Forelimb muscle (tissue), 1 donor: ENCODE measurements around the gene SLCO2A1. TPM values are rescaled to one million over a fixed set of nuclear protein-coding genes. Genes with fewer than 3 reads are reported as not detected.

Source experiments
- DNase-seq: peaks from one replicate; pipeline ENCODE4 v3.0.0-alpha.2; 2013; ENCODE audit warnings: low read depth
- polyA plus RNA-seq: library from polyadenylated mRNA; unstranded; fragments of 120-200 nt; gene quantifications from one replicate; pipeline ENCODE4 v1.2.1, GENCODE V29; 2013; ENCODE audit not compliant: insufficient read length

SLCO2A1 gene
- polyA plus RNA-seq, 1 donor, result 1.8 TPM

DNA sequence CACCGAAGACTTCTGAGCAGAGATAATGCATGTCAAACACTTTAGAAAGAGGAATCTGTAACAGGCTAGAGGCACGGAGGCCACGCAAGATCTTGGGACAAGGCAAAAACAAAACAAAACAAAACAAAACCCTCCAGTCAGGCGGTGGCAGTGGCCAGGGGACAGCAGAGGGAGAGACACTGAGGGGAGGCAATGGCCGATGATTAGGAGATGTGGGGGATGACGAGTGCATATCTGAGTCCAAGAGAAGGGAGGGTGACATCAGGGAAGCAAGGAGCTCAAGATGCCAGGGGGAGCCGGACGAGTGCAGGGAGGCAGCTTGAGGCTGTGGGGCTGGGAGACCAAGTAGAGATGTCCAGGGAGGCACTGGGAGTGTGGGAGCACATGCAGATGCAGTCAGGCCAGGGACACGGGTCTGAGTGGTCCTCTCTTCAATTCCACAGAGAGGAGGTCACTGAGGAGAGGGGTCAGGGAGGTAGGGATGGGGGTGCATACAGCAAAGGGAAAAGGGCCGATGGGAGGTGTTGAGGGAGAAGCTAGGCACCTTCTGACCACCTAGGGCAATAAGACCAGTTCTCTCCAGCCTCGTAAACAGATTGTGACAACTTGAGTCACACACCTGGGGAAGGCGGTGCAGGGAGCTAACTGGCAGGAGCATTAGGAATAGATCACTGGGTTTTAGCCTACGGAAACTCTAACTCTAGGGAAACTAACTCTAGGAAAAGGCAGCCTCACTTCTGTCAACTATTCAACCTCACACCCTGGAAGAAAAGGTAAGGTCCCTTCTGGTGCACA is 29.6 kb downstream of the SLCO2A1 start:
- DNase-seq, result no peak

DNA sequence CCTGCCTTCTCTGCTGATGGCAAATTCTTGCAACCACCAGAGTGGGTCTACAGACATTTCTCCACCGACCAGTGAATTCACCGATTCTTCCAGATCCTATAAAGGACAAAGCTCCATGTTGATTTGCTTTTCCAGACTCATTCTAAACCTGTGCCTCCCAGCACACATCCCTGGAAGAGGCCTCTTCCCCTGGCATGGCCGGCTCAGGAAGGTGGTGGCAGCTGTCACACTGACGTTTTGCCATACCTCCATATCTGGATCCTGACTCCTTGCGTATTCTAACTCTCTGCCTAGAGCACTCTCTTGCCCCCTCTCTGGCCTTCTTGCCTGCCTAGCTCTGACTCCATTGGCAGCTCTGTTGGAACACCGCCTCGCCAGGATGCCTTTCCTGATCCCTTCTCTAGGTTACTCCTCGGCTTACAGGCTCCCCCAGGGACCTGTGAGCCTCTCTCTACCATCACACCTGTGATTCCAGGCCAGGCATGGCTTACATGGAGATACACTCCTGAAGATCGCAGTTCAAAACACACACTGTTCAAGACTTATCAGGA is 31.0 kb downstream of the SLCO2A1 start:
- DNase-seq, result no peak

DNA sequence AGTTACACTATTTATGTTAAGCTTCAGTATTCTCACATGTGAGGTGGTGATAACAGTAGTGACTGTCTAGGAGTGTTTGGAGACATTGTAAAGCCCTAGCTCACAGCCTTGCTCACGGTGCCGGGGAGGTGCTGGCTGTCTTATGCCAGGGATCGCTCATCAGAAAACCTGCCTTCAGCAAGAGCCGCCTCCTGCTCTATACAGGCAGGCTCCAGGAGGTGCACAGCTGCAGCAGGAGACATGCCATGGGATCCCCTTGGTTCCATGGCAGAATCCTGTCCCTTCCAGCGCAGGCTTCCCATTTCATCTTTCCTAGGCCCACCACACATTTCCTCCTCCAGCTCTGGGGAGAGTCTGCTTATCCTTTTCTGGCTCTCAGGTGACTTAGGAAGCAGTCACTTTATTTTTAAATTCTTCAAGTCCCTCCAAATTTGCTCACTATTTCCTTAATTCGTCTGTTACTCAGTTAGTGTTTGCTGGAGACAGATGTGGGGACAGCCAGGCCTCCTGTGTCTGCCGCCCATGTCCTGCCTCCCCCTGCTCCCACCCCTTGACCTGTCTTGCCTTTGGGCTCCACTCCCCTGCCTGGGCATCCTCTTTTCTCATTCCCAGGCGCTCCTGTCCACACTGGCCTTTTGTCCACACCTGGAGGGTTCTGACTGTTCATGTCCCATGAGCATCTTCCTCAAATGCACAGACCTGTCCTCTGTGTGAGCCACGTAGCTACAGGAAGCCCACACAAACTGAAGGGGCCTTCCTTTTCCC is 31.7 kb downstream of the SLCO2A1 start:
- no peak for DNase-seq

DNA sequence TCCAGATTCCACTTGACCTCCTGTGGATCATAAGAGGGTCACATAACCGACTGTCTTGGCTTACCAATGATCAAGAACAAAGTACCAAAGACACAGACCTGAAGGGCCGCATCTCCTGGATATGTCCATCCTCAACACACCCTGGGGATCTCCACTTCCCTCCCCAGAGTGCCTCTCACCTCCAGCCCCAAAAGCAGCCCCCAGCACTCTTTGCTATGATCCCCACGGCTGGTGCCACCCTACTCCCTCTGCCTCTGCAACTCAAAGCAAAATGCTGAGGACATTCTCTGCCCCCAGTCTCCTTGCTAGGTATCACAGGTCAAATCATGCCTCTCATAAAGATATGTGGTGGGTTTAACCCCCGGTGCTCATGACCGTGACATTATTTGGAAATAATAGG is 32.7 kb downstream of the SLCO2A1 start:
- DNase-seq, result no peak

DNA sequence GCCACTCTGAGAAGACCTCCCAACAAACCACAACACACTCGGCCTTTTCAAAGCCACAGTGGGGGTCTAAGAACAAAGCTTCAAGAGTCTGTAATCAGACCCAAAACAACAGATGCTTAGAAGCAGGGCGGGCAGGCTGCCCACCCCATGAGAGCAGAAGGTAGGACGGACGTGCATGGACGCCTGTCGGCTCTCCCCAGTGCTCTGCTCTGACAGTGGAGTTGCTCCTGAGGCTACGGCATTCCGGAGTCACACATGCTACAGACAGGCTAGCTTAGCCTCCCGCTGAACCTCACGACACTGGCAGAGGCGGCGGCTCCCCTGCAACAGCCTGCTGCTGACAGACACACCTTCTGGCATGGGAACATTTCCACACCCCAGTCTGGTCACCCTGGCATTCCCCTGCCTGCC is 33.5 kb downstream of the SLCO2A1 start:
- no peak for DNase-seq

DNA sequence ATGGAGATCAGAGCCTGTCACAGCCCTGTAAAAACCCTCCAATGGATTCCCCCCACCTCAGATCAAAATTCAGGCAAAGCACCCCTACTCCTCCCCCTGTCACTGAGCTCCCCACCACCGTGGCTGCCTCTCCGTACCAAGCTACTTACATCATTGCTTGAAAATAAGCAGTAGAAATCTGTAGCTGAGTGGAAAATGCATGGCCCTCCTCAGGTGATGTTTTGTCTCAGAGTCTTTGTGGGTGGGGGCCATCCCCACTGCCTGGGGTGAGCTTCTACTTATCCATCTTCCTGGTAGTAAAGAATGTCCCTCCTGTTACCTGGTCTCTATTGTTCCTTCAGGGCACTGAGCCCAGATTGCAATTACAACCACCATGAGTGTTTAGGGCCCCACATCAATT is 34.5 kb downstream of the SLCO2A1 start:
- DNase-seq, result no peak

DNA sequence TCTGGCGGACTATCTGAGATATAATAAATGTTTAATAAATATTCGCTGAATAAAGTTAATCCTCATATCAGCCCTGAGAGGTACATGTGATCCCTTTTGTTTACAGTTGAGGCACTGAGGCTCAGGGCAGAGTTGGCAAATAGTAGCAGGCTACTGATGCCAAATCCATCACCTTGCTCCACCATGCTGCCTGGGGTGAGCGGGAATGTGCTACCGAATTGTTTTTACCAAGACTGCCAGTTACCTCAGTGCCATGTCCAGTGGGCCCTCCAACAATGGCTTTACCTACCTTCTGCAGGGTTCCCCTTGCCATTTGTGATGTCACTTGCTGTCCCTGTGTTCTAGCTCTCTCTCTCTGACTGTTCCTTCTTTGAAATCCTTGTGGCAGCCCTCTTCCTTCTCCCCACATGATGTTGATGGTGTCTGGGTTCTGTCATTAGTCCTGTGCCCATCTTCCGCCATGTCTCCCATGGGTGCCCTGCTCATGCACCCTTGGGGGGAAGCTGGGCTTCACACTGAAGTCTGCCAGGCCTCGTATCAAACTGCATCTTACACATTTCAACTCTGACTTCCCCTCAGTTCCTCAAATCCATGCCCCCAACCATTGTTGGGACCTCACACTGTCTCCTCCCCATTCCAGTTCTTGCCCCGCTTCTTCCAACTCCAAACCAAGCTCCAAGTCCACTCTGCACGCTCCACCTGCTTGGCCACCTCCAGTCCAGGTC is 35.4 kb downstream of the SLCO2A1 start:
- no peak for DNase-seq

DNA sequence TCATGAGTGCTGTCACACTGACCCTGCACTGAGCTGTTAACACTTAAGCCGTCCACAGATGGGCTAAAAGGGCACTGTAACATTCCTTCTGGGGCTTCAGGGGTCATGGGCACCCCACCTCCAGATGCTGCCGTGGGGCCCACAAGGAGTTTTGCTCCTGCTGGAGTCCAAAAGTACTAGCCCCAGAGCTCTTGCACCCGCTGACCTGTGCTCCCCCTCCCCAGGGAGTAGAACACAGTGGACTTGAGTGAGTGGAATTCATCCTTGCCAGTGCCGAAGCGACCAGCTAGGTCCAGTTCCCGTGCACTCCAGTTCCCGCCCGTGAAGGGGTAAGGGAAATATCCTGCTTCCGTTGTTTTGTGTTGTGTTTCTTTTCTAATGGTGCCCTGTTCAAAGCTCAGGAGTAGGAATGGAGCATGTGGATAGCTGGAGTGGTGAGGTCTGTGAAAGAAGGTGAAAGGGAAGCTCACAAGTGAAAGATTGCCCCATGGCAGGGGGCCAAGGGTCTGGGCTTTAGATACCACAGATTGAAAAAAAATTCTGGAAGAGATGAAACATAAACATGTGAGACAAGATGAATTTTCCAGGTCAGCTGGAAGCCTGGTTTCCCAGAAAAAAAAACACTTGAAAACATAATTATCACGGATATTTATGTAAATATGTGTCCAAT is 36.6 kb downstream of the SLCO2A1 start:
- no peak for DNase-seq

DNA sequence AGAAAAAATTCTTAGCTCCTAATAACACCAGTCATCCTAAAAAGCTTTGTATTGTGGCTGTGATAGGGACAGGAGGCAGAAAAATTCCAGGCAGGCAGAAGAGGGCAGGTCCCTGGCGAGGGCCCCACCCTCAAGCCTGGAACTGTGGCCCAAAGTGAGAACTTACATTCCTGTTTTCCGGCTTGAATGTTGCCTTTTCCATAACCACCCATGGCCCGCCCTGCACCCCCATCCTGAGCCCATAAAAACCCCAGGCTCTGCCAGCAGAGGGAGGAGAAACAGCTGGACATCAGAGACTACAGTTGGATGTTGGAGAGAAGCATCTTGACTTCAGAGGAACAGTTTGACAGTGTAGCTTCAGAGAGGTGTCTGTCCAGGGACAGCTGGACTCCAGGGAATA is 37.3 kb downstream of the SLCO2A1 start:
- no peak for DNase-seq

DNA sequence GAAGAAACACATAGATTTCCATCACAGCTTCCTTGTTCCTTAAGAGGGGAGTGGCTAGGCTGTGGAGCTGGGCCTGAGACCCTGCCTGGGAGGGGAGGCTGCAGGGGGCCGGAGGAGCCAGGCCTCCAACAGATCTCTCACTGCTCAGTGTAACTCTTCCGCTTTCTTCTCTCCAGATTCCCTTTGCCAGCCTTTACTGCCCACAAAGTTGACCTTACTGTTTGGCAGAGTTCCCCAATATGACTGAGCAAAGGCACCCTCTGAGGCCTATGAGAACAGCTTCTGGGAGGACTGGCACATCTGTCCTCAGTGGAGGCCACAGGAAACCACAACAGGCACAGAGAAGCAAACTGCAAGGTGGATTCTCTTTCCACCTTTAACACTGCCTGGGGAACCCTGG is 38.1 kb downstream of the SLCO2A1 start:
- no peak for DNase-seq

DNA sequence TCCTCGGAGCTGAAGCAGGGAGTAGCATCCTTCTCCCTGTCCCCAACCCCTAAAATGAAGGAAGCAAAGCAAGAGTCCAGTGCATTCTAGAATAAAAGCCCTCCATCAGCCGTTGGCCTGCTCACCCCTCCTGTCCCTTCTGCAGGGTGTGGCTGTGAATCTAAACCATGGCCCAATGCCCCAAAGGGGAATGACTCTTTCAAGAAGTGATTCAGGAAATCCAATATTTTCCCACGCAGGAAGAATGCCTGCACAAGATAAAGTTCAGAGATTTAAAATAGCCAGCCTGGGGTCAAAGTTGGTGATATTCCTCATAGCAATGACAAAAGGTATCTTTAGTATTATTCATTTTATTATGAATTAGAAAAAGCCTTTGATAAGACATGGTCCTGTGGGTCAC is 38.5 kb downstream of the SLCO2A1 start:
- no peak for DNase-seq

DNA sequence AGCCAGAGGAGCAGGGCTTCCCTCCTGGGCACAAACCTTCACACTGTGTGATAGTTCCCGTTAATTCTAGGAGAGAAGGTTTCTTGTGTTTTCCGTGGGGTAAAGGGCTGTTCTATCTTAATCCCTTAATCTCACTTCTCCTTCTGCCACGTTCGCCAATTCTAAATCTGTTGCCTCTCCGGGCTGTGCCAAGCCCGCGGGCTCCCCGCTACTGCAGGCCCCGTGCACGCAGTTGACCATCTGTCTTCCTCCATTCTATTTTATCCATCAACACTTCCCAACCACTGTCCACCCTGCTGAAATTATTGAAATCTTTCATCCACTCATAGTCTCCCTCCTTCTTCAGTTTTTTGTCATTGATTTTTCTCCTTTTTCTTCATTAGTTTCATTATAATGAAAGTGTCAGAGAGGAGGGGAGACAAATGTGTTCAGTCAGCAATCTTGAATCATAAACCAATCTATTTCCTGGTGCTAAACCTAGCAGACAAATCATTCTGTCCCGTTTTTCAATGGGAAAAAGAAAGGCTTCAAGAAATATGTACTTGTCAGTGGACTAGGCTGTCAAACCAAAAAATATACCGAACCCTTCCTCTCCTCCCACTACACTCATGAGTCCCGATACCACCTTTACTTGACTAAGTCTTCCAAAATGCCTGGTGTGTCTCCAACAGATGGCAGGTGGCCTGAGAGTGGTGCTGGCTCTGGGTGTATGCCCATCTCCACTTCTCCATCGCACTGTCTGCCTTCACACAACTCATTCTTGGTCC is 39.6 kb downstream of the SLCO2A1 start:
- DNase-seq, result no peak

DNA sequence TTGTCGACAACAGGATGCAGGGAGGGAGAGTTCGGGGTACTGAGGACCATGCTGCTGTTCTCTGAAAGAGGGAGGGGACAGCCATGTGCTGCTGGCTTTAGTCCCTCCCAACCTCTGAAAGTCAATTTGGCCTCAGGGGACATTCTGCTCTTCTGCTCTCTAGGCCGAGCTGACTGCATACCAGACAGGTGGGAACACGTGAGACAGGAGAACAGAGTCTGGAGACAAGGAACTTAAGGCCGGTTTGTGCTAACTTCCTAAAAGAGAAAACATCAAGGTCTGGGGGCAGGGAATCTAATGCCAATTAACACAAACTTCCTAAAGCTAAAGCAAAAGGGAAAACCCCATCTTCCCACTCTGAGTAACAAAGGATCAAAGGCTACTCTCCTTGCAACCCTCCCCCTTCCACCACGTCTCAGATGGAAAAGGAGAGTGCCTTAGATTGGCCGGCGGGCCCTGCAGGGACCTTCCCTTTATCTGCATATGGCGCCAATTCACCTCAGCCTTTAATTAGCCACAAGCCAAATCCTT is 41.0 kb downstream of the SLCO2A1 start:
- no peak for DNase-seq

DNA sequence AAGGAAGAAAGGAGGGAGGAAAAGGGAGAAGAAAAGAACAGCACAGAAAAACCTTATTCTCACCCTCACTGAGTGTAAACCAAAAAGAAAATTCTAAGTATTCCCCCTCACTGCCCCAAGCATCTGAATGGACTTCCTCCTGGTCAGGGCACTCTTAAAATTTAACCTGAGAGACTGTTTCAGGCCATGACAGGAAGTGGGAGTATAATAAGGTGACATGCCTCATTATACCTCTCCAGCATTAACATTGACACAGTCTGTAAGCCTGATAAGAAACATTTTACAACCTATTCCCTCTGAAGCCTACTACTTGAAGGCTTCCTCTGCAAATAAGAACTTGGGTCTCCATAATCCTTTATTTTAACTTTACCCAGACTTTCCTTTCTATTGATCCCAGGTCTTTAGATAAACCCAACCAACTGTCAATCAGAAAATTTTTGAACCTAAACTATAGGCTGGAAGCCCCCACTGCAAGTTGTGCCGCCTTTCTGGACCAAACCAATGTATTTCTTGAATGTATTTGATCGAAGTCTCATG is 41.7 kb downstream of the SLCO2A1 start:
- DNase-seq, result no peak

DNA sequence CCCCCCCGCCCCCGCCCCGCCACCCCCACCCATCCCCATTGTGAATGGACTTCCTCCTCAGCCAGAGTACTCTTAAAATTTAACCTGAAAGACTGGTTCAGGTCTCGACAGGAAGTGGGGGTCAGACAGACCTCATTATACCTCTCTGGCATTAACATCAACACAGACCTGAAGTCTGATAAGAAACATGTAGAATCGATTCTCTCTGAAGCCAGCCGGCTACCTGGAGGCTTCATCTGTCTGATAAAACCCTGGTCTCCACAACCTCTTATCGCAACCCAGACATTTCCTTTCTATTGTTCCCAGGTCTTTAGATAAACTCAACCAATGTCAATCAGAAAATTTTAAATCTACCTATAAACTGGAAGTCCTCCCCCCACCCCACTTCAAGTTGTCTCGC is 42.6 kb downstream of the SLCO2A1 start:
- no peak for DNase-seq

DNA sequence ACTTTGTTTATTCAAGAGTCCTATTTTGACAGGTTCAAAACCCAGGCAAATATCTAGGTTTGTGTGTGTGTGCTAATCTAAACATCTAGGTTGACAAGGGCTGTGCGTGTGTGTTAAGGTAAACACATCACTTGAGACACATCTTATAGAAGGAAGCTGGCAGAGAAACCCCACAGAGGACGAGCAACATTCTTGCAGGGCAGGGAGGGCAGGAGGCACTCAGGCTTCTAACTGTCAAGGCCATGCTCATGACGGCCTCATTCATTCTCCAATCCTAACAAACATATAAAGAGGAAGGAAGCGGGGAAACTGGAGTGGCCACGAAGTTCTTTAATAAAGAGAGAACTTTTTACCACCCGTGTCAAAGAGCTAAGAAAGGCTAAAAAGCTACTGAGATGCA is 43.4 kb downstream of the SLCO2A1 start:
- DNase-seq, result no peak

DNA sequence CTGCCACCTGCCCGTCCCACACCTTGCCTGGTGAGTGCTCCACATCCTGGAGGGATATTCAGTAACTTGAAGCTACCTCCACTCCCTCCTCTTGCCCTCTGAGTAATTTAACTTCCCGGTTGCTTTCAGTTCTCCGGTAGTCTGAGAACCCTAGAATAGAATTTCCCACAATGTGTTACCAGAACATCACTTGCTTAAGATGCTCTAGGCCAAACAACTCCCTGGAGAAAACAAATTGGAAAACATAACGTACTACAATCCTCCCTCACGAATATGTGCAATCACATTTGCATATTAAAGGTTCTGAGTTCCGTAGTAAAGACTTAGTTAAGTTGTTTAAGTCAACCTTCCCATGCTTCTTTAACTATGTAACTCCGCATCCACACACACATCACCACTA is 44.8 kb downstream of the SLCO2A1 start:
- no peak for DNase-seq

DNA sequence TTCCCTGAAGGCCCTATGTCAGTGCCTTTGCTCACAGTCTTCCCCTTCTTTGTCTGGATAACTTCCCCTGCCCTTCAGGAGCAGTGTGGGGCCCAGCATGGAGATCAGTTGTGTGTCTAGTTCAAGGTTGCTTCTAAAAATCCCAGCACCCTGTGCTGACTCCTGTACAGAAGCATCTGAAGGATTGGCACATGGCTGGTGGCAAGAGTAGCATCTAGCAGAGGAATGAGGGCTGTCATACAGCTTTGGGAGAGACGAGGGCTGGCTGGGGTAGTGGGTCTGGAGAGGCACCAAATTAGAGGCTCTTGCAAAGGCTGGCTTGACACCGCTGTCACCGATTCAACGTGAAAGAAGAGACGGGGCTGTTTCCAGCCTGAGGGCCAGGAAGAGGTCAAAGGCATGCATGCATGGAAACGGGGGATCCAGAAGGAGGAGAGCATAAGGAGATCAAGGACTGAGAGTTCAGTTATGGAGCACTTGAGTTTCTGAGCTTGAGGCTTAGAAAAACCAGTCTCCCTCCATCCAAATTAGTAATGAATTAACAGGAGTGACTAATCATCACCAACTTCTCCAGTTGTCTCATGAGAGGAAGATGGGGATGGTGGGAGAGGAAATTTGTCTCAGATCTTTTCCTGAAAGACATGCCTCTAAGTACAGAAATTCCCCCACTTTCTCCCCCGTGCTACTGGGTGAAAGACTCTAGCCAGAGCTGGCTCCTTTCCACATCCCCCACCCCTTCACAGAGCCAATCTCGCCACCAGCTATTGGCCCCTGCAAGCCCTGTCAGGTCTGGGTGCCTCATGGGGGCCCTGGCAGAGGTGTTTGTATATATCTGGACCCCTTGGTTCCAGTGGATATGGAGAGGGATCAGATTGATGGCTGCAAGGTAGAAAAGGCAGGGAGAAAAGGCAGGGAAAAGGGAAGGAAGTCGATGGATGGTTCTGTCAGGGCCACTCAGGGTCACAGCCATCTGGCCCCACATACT is 45.9 kb downstream of the SLCO2A1 start:
- DNase-seq, result no peak

DNA sequence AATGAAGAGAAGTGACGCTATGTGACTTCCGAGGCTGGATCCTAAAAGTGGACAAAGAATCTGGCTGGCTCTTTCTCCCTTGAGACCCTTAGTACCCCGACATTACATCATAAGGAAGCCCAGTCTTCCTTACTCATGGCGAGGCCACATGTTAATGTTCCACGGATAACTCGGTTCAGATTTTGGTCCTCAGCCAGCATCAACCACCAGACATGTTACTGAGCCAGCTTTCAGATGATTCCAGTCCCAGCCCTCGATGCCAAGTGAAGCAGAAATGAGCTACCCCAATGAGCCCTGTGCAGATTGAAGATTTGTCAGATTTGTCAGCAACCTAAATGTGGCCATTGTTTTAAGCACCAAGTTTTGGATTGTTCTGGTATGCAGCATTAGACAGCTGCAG is 46.6 kb downstream of the SLCO2A1 start:
- DNase-seq, result no peak
